GM15510 (cell line): ENCODE measurements around the gene CNNM3.

Experiments used
- POLR2A ChIP-seq: IDR thresholded peaks from 3 replicates; pipeline ENCODE4 v1.6.1; 2011; ENCODE audit warnings: borderline replicate concordance; ENCODE audit not compliant: insufficient read length; ENCODE audit errors: extremely low read depth

CNNM3 gene

DNA sequence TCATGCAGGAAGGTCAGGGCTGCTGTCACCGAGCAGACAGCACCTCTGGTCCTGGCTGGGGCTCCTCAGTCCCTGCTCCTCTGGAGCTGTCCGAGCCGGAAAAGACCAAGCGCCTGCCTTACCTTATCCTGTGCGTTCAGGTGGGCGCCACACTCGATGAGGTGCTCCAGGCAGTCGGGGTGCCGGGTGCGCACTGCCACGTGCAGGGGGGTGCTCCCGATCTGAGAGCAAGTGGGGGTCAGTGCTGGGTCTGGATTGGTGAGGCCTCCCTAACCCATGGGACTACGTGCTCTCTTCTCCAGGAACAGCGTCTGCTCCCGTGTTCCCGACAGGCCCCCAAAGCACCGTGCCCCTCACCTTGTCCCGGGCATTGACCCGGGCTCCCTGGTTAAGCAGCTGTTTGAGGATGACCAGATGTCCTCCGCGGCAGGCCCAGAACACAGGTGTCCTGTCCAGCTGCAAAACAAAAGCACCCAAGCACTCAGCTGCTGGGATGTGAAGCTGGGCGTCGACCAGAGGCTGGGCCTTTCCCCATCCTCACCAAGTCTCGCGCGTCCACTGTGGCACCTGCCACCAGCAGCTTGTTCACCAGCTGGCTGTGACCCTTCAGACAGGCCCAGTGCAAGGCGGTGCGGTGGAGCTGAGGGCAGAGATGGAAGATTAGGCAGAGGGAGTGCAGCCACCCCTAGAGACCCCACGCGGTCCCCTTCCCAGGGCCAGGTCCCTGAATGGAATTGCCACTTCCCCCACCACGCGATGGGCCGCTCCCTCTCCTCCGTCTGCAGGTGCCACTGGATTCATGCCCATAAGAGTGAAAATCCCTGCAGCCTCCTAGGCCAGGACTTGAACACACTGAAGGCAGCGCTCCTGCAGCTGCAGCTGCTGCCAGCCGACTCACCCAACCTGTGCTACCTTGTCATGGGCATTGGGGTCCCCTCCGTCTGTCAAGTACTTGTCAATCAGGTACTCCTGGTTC is 24.1 kb downstream of the CNNM3 start:
- no peak for TF ChIP-seq POLR2A

DNA sequence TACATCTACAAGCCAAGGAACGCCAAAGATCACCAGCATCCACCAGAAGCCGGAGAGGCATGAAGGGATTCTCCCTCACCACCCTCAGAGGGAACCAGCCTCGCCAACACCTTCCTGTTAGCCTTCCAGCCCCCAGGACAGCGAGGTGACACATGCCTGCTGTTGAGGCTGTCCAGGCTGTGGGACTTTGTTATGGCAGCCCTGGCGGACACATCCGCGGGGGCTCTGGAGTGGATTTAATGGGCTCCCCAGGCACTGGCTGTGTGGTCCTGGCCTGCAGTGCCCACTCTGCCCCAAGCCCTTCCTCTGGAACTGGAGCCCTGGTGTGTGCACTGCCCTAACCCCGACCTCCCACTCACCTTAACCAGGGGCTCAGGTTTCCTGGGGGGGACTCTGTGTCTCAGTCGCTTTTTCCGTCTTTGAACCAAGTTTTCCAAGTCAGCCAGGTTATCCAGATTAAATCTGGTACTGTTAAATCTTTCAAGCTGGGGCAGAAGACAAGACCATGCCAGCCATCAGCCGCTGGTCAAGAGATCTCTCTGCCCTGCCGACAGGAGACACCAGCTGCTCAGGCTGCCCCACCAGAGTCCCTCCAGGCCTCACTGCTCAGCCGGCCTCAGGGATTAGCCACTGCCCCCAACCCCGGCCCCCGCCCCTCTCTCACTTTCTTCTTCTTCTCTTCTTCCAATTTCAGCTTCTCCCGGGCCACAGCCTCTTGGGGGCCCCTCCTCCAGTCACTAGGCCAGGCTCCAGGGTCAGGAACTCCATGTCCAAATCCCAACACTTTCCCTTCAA is 25.8 kb downstream of the CNNM3 start:
- TF ChIP-seq POLR2A: no peak

DNA sequence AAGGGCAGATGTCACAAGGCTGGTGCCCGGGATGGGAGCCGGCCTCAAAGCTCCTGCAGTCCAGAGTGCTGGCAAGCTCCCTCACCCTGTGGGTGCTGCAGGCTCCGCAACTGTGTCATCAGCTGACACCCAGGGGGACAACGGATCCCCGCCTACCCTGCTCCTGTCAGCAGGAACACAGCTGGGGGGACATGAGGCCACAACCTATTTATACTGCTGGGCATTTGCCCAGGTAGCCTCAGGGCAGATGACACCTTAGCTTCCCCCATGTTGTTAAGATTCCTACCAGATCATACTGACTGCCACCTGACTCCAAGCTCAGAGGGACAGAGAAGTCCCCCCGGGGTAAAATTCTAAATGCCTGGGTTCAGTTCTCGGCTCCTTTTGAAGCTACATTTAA is 26.5 kb downstream of the CNNM3 start:
- TF ChIP-seq POLR2A: no peak

DNA sequence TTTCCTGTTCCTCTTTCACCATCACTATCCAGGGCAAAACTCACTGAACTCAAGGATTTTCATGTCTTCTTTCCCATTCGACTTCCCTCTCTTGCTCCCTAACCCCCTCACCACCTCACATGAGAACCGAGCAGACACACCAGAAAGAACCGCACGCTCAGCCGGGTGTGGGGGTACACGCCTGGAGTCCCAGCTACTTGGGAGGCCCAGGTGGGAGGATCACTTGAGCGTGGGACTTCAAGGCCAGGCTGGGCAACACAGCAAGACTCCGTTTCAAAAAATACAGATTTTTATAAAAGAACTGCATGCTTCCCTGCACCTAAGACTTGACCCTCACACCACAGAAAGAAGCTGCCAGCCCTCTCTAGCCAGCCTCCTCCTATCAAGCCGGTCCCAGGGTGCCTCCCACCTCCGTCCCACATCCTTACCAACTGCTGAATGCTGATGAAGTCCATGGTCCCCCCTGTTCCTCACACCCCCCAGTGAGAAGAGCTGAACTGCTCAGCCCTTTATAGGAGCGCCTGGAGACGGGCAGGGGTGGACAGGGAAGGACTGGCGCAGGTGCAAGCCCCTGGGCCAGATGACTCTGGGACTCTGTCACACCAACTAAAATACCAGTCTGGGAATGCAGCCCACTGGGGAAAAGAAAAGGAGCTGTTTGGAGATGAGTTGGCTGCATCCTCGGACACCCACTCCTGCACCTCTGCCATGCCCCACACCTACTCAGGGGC is 27.6 kb downstream of the CNNM3 start, which contains the start of gene ANKRD23:
Gene ANKRD23, minus strand, starts transcription at position 484 of the 731 bp plus-strand sequence. Its CDS starts 29 bp downstream, at position 455.
- no peak for TF ChIP-seq POLR2A

DNA sequence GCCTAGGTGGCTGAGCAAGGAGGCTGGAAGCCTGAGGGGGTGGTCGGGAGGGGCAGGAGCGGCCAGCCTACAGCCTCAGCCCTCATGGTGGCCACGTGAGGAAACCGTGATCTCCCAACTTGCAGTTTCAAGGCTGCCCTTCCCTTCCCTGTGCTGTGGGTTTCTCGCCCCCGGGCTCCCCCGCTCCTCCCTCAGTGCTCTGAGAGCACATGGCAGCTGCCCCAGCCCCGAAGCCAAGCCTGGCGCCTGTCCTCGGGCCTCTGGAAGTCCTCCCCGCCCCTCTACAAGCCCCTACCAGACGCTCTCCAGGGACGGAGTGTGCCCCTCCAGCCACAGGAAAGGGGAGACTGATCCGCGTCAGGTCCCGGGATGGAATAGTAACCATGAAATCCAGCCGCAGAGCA is 28.3 kb downstream of the CNNM3 start:
- no peak for TF ChIP-seq POLR2A

DNA sequence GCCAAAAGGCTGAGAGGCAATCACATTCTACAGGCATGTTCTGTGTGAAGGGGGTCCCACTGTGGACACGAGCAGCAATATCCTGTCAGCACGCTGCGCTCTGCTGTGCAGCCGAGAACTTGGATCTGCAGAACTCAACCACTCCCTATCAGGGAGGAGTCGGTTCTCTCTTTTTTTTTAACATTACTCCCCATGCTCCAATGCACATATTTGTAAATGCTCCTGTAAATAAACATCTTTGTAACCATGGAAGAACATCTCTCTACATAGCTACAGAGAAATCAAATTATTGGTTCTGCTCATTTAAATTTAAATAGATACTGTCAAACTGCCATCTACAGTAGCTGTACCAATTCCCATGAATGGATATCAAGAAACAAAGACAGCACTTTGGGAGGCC is 30.8 kb downstream of the CNNM3 start:
- no peak for TF ChIP-seq POLR2A

DNA sequence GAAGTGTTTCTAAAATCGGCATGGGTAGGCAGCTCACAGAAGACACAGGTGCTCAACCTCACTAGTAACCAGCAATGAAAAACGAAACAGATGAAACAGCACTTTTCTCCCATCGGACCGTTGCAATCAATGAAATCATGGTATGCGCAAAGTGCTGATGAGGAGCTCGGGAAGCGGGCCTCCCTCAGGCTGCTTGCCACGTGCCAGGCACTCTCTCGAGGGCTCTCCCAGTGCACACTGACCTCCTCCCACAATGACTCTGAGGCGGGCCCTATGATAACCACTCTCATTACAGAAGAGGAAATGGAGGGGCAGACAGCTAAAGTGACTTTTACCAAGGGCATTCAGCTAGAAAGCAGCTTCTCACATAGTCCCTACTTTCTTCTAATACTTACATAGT is 31.5 kb downstream of the CNNM3 start:
- no peak for TF ChIP-seq POLR2A

DNA sequence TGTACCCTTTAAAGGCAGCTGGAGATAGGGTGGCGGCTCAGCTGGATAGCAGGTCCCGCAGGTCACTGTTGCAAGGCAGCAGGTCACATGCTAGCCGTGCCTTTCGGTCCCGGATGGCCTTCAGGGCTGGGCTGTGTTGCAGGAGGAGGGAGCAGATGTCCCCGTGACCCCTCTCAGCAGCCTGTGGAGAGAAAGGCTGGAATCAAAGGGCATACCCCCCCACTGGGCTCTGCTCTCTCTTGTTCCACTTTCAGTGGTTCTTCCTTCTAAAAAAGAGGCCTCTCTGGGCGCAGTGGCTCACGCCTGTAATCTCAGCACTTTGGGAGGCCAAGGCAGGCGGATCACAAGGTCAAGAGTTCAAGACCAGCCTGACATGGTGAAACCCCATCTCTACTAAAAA is 32.2 kb downstream of the CNNM3 start:
- no peak for TF ChIP-seq POLR2A

DNA sequence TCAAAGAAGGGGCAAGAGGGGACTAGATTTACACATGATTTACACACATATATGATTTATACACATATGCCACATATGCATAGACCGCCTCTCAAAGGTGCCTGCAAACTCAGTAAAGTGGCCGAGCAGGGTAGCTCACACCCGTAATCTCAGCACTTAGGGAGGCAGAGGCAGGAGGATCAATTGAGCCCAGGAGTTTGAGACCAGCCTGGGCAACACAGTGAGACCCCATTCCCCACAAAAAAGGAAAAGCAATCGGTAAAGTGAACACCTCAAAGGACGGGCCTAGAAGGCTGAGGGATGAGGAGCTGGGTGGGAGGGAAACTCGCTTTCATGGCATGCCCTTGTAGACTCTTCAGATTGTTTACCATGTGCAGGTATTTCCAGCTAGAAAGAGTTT is 36.6 kb downstream of the CNNM3 start:
- TF ChIP-seq POLR2A: no peak

DNA sequence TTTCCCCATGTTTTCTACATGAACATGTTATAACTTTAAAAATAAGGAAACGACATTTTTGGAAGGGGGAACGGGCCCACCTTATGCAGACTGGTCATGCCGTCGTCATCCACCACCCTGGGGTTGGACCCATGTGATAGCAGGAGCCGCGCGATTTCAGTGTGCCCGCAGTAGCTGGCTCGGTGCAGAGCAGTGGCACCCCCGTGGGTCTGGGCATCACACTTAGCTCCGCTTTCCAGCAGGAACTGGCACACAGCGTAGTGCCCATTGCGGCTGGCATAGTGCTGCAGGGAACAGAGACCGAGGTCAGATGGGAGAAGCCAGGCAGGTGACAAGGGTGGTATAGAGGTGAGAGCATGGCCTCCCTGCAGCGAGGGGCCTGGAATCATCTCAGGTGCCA is 37.3 kb downstream of the CNNM3 start:
- no peak for TF ChIP-seq POLR2A

DNA sequence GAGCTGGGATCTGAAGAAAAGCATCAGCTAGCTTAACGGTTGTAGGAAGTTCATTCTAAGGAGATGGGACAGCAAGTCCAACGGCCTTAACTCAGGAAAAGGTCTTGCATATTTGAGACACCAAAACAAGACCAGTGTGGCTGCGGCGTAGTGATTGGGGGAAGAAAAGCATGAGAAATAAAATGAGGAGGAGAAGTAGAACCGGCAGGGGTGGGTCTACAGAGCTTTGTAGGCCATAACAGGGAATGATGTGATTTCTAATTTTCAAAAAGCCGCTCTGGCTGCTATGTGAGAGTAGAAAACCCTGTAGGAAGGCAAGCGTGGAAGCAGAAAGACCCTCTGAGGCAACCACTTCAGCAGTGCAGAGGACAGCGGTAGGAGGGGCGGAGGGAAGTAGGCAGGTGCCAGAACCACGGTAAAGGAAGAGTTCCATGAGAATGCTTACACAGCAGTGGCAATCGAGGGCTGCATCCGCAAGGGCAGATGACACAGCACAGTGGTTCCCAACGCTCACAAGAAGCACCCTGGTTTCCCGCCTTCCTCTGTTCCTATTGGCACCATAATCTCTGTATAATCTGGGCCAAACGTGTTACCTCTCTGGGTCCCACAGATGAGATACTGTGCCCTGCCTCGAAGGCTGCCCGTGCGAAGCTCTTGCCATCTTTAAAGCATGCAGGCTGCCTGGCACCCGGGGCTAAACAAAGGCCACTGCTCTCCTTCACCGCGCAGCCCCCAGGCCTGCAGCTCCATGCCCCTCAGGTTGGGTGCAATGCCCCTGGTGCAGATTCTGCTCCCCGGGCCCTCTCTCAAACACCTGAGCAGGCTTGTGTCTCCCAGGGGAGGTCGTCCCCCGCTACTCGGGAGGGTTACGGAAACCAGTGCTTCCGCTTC is 41.0 kb downstream of the CNNM3 start:
- TF ChIP-seq POLR2A: no peak

DNA sequence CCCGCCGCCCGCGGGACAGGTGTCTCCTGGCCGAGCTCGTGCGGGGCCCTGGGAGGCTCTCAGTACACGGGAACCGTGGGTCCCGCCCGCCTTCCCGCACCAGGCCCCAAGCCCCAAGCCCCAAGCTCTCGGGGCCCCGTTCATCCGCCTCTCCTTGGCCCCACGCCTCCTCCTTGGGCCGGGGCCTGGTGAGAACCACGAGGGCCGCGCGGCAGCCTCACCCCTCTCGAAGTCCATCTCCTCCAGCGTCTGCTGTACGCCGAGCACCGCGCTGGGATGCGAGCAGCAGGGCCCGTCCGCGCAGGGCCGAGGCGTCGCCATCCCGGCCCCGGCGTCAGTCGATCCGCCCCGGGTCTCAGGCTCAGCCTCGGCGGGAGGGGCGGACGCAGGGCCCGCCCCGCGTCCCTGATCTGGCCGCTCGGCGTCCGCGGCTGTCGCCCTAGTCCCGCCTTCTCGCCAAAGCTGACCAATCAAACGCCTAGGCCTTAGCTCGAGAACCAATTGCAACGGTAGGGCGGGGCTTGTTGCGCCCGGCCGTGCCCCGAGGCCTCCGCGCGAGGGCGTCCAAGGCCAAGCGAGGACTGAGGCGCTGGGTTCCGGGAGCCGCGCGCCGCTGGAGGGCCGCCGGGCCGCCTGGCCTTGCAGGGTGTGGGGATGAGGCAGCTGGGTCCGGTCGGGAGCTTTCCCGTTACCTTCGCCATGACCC is 41.8 kb downstream of the CNNM3 start, which contains the start of gene ANKRD39:
Gene ANKRD39, minus strand, starts transcription at position 350 of the 706 bp plus-strand sequence. Its CDS starts 29 bp downstream, at position 321.
- TF ChIP-seq POLR2A: peak; percentile 93

DNA sequence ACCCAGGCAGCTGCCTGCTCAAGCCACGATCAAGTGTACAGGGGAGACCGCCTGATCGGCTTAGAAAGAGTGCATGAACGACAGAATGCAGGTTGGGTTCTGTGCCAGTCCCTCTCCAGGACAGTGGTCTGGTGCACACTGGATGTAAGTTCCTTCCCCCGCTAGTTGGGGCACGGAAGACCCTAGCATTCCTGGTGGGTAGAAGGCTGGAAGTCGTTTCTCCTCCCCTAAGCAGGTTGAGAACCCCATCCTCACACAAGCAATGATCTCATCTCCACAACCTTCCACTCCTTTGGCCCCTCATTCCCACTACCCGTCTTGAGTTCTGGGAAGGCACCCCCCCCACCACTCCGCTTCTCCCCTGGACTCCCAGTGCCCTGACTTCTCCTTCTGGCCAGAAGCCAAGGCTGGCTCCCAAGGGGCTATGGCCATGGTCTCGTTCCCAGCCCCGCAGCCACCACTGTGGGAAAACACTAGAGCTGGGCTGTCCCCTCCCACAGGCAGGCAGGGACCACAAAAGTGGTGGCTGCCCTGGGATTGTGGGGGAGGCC is 43.1 kb downstream of the CNNM3 start:
- TF ChIP-seq POLR2A: no peak
